ENCODE results near the gene PNLIPRP2. TPM values are rescaled to one million over a fixed set of nuclear protein-coding genes. Genes with fewer than 3 reads are reported as not detected.
A peak's percentile ranks its signal among the peaks of the same experiment; 100 is the strongest.

The PNLIPRP2 gene
- total RNA-seq, 1 experiment from 2014 or later, result 0.28 TPM

DNA sequence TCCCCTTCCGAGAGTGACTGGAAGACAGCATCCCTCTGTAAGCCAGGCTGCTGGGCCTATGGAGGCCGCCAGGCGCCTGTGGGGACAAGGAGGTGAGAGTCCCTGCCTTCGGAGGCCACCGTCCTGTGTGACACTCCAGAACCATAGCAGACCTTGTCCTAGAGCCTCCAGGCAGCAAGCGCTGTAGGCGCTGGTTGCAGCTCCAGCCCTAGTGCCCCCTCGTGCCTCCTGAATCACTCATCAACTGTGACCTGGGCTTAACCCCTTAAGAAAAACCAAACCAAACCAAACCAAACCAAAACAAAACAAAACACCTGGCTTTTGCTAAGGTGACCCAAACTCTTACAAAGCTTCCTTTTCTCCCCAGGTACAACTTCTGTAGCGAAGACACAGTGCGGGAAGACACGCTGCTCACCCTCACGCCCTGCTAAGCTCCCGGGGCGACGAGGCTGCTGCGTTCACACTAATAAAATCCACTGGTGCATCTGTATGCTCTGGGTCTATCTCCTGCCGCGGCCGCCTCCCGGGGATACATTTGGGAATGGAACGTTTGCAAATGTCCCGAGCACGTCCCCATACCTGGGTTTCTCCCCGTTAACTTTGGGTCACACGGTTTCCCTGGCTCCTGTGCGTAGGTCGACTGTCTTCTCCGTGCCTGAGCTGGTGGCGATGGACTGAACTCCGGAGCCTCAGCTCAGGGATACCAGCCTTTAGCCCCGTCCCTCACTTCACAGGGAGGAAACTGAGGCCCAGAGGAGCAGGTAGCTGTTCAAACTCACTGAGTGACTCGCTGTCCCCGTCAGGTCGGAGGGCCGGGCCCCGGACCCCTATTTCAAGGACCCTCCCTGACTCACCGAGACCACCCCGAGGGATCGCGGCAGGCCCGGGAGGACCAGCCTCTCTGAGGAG lies 11.8 kb upstream of the PNLIPRP2 start:
- TF ChIP-seq CBFB (CRISPR knock-in tag; IDR thresholded peaks at IDR 0.05; ENCODE audit: low read depth) (no peak), PRRX2 (CRISPR knock-in tag; IDR thresholded peaks at IDR 0.05) (no peak), CREB1 (CRISPR knock-in tag; IDR thresholded peaks at IDR 0.05) (no peak), RELA (CRISPR knock-in tag; IDR thresholded peaks at IDR 0.05; ENCODE audit: borderline replicate concordance) (no peak), ZNF396 (CRISPR knock-in tag; IDR thresholded peaks at IDR 0.05; ENCODE audit: borderline replicate concordance) (no peak), HMGA2 (CRISPR knock-in tag; IDR thresholded peaks at IDR 0.05) (no peak), SP1 (CRISPR knock-in tag; conservative IDR thresholded peaks at IDR 0.05) (no peak), PREB (CRISPR knock-in tag; IDR thresholded peaks at IDR 0.05; ENCODE audit: borderline replicate concordance) (no peak), ZNF232 (CRISPR knock-in tag; IDR thresholded peaks at IDR 0.05) (no peak), NR3C1 (CRISPR knock-in tag; conservative IDR thresholded peaks at IDR 0.05; ENCODE audit: low read depth) (no peak), IRF2 (CRISPR knock-in tag; IDR thresholded peaks at IDR 0.05; ENCODE audit: borderline replicate concordance, low read depth) (no peak), ZNF138 (CRISPR knock-in tag; conservative IDR thresholded peaks at IDR 0.05) (no peak)
- TF ChIP-seq, protein P1, sequence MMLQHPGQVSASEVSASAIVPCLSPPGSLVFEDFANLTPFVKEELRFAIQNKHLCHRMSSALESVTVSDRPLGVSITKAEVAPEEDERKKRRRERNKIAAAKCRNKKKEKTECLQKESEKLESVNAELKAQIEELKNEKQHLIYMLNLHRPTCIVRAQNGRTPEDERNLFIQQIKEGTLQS (CRISPR knock-in tag; conservative IDR thresholded peaks at IDR 0.05), result no peak
- TF ChIP-seq, protein P2, sequence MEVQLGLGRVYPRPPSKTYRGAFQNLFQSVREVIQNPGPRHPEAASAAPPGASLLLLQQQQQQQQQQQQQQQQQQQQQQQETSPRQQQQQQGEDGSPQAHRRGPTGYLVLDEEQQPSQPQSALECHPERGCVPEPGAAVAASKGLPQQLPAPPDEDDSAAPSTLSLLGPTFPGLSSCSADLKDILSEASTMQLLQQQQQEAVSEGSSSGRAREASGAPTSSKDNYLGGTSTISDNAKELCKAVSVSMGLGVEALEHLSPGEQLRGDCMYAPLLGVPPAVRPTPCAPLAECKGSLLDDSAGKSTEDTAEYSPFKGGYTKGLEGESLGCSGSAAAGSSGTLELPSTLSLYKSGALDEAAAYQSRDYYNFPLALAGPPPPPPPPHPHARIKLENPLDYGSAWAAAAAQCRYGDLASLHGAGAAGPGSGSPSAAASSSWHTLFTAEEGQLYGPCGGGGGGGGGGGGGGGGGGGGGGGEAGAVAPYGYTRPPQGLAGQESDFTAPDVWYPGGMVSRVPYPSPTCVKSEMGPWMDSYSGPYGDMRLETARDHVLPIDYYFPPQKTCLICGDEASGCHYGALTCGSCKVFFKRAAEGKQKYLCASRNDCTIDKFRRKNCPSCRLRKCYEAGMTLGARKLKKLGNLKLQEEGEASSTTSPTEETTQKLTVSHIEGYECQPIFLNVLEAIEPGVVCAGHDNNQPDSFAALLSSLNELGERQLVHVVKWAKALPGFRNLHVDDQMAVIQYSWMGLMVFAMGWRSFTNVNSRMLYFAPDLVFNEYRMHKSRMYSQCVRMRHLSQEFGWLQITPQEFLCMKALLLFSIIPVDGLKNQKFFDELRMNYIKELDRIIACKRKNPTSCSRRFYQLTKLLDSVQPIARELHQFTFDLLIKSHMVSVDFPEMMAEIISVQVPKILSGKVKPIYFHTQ (CRISPR knock-in tag; IDR thresholded peaks at IDR 0.05), result no peak
- TF ChIP-seq, protein P3, sequence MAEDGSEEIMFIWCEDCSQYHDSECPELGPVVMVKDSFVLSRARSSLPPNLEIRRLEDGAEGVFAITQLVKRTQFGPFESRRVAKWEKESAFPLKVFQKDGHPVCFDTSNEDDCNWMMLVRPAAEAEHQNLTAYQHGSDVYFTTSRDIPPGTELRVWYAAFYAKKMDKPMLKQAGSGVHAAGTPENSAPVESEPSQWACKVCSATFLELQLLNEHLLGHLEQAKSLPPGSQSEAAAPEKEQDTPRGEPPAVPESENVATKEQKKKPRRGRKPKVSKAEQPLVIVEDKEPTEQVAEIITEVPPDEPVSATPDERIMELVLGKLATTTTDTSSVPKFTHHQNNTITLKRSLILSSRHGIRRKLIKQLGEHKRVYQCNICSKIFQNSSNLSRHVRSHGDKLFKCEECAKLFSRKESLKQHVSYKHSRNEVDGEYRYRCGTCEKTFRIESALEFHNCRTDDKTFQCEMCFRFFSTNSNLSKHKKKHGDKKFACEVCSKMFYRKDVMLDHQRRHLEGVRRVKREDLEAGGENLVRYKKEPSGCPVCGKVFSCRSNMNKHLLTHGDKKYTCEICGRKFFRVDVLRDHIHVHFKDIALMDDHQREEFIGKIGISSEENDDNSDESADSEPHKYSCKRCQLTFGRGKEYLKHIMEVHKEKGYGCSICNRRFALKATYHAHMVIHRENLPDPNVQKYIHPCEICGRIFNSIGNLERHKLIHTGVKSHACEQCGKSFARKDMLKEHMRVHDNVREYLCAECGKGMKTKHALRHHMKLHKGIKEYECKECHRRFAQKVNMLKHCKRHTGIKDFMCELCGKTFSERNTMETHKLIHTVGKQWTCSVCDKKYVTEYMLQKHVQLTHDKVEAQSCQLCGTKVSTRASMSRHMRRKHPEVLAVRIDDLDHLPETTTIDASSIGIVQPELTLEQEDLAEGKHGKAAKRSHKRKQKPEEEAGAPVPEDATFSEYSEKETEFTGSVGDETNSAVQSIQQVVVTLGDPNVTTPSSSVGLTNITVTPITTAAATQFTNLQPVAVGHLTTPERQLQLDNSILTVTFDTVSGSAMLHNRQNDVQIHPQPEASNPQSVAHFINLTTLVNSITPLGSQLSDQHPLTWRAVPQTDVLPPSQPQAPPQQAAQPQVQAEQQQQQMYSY (CRISPR knock-in tag; IDR thresholded peaks at IDR 0.05), result no peak
- TF ChIP-seq, protein P4, sequence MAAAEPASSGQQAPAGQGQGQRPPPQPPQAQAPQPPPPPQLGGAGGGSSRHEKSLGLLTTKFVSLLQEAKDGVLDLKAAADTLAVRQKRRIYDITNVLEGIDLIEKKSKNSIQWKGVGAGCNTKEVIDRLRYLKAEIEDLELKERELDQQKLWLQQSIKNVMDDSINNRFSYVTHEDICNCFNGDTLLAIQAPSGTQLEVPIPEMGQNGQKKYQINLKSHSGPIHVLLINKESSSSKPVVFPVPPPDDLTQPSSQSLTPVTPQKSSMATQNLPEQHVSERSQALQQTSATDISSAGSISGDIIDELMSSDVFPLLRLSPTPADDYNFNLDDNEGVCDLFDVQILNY (CRISPR knock-in tag; IDR thresholded peaks at IDR 0.05), result no peak
- Mint-ChIP-seq H3K36me3 (no peaks in the 10 kb centered on the region), H3K9me3 (peaks cover 8% of the 10 kb centered on the region), H3K27me3 (ENCODE audit: low read depth) (peaks cover 18% of the 10 kb centered on the region), H3K4me3 (peak overlapping the region; percentile 78), H3K27ac (no peak overlapping the region), H3K4me1 (peaks cover 9% of the 10 kb centered on the region)
- POLR2A ChIA-PET, result no interaction called here
- ATAC-seq (peak; percentile 13), DNase-seq (ENCODE audit: low spot score) (peak; percentile 20)
- CTCF ChIA-PET, result interaction anchor here (0.7 to 1.4 kb wide), 3 partner anchors 9 to 46 kb away, joined by 4 to 8 read pairs (median 5); no protein-coding TSS in a partner anchor
